ENCODE data around the gene RAB8A.

Gene RAB8A

DNA sequence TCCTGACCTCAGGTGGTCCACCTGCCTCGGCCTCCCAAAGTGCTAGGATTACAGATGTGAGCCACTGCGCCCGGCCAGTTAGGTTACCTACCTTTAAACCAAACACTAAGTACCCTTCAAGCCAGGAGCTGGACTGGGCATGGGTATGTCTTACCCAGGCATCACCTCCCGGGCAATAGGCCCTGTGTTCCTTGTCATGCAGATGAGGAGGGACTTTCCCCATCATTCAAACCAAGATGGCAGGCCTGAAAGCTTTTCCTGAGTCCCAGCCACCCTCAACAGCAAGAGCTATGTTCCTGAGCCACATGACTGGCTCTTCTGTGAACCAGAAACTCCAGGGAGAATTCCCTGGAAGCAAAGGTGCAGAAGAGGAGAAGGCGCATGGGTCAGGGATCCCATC is 9.5 kb downstream of the RAB8A start:
- no peaks in the 10 kb centered on the region for H3K27me3 ChIP-seq (ENCODE audit: insufficient read depth, poor library complexity, severe bottlenecking)
- ATAC-seq (ENCODE audit: low read depth) (no peak), DNase-seq (ENCODE audit: low spot score) (no peak)
- TF ChIP-seq, protein P1, sequence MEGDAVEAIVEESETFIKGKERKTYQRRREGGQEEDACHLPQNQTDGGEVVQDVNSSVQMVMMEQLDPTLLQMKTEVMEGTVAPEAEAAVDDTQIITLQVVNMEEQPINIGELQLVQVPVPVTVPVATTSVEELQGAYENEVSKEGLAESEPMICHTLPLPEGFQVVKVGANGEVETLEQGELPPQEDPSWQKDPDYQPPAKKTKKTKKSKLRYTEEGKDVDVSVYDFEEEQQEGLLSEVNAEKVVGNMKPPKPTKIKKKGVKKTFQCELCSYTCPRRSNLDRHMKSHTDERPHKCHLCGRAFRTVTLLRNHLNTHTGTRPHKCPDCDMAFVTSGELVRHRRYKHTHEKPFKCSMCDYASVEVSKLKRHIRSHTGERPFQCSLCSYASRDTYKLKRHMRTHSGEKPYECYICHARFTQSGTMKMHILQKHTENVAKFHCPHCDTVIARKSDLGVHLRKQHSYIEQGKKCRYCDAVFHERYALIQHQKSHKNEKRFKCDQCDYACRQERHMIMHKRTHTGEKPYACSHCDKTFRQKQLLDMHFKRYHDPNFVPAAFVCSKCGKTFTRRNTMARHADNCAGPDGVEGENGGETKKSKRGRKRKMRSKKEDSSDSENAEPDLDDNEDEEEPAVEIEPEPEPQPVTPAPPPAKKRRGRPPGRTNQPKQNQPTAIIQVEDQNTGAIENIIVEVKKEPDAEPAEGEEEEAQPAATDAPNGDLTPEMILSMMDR (IDR thresholded peaks at IDR 0.05; ENCODE audit: poor library complexity, severe bottlenecking), result no peak
- H3K27ac ChIP-seq (ENCODE audit: poor library complexity, severe bottlenecking), result no peak overlapping the region
- H3K4me3 ChIP-seq (ENCODE audit: severe bottlenecking), result no peak overlapping the region
- H3K4me1 ChIP-seq (ENCODE audit: insufficient read depth, poor library complexity, severe bottlenecking), result no peaks in the 10 kb centered on the region
- H3K9me3 ChIP-seq (ENCODE audit: severe bottlenecking), result no peaks in the 10 kb centered on the region
- H3K36me3 ChIP-seq (ENCODE audit: low read depth), result peaks cover 69% of the 10 kb centered on the region

DNA sequence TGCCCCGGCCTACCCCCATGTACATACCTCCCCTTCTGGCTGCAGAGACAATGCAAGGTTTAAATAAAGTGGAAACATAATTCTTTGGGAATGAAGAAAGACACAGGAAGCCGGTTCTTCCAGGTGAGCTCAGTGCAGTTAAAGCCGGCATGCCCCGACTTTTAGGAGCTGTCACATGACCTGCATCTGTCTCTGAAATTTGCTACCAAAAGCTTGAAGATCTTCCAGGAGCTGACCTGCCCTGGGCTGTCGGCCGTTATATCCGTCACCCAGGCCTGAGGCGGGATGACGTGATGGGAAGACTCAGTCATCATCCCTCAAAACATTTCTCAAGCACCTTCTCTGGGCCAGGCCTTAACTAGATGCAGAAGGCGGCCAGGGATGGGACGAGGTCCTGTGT is 10.3 kb downstream of the RAB8A start:
- DNase-seq (ENCODE audit: low spot score) (no peak), ATAC-seq (ENCODE audit: low read depth) (no peak)
- no peak overlapping the region for H3K27ac ChIP-seq (ENCODE audit: poor library complexity, severe bottlenecking)
- no peak overlapping the region for H3K4me3 ChIP-seq (ENCODE audit: severe bottlenecking)
- H3K27me3 ChIP-seq (ENCODE audit: insufficient read depth, poor library complexity, severe bottlenecking), result no peaks in the 10 kb centered on the region
- H3K4me1 ChIP-seq (ENCODE audit: insufficient read depth, poor library complexity, severe bottlenecking), result no peaks in the 10 kb centered on the region
- no peaks in the 10 kb centered on the region for H3K9me3 ChIP-seq (ENCODE audit: severe bottlenecking)
- TF ChIP-seq, protein P1 (IDR thresholded peaks at IDR 0.05; ENCODE audit: poor library complexity, severe bottlenecking), result no peak
- H3K36me3 ChIP-seq (ENCODE audit: low read depth), result peaks cover 72% of the 10 kb centered on the region

DNA sequence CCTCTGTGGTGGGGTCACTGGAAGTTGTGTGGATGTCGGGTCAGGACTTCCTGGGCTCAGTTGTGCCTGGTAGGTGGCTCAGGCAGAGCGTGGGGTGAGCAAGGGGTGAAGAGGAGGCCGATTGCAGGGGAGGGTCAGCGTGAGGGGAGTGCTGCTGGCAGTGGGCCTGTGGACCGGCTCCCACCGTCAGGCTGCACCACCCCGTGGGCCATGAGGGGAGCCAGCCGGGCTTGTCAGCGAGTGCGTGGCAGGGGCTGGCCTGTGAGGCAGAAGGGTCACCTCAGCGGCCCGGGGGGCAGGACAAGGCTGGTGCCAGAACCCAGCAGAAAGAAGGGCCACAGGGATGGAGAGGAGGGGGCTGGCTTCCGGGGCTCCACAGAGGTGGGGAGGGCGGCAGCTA is 13.3 kb downstream of the RAB8A start:
- ATAC-seq (ENCODE audit: low read depth) (no peak), DNase-seq (ENCODE audit: low spot score) (no peak)
- H3K4me1 ChIP-seq (ENCODE audit: insufficient read depth, poor library complexity, severe bottlenecking), result no peaks in the 10 kb centered on the region
- peaks cover 79% of the 10 kb centered on the region for H3K36me3 ChIP-seq (ENCODE audit: low read depth)
- H3K4me3 ChIP-seq (ENCODE audit: severe bottlenecking), result no peak overlapping the region
- TF ChIP-seq, protein P1 (IDR thresholded peaks at IDR 0.05; ENCODE audit: poor library complexity, severe bottlenecking), result no peak
- no peaks in the 10 kb centered on the region for H3K27me3 ChIP-seq (ENCODE audit: insufficient read depth, poor library complexity, severe bottlenecking)
- no peaks in the 10 kb centered on the region for H3K9me3 ChIP-seq (ENCODE audit: severe bottlenecking)
- H3K27ac ChIP-seq (ENCODE audit: poor library complexity, severe bottlenecking), result no peak overlapping the region

DNA sequence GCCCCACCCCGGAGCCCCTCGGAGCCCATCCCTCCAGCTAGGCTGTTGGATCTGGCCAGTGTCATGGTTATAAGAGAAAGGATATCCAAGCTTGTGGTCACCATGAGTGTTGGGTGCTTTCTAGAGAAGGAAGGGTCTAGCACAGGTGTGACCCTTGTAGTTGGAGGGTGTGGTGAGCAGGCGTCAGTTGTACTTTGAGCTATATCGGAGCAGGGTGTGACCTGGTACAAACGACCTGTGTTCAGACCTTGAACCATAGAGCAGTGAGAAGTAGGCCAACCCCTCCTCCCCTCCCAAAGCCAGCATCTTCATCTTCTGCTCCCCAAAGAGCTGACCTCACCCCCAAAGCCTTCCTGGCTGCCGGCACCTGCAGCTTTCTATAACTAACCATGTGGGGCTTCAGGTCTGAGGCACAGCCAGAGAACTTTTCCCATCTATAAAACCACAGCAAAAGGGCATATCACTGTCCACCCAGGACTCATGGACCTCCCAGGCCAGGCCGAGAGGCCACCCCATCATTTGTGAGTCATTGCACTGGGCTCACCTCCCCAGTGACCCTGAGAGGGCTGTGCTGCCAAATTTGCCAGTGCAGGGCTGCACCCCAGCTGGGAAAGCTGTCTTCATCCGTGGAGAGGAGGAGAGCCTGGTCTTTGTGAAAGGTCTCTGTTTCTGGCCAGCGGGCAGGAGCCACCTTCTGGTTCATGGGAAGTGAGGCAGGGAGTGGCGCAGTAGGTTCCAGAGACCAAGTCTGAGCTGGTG is 14.2 kb downstream of the RAB8A start:
- no peak for DNase-seq (ENCODE audit: low spot score)
- ATAC-seq (ENCODE audit: low read depth), result no peak

DNA sequence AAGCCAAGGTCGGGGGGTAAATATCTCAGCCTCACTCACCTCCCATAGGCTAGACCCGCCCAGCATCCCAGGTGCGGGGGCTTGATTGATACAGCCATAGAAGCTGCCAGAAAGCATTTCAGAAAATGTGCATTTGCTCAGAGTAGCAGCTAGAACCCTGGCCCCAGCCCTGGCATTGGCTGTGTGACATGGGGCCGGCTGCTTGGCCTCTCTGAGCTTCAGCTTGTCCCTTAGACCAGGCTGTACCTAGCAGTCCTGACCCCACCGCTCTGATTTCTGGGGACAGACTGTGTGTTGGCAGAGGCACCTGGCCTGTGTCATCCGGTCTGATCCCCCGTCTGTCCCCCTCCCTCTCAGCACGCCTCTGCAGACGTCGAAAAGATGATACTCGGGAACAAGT is 15.4 kb downstream of the RAB8A start:
- TF ChIP-seq, protein P1 (IDR thresholded peaks at IDR 0.05; ENCODE audit: poor library complexity, severe bottlenecking), result no peak
- no peak overlapping the region for H3K27ac ChIP-seq (ENCODE audit: poor library complexity, severe bottlenecking)
- DNase-seq (ENCODE audit: low spot score) (no peak), ATAC-seq (ENCODE audit: low read depth) (no peak)
- H3K9me3 ChIP-seq (ENCODE audit: severe bottlenecking), result no peaks in the 10 kb centered on the region
- no peak overlapping the region for H3K4me3 ChIP-seq (ENCODE audit: severe bottlenecking)
- no peaks in the 10 kb centered on the region for H3K4me1 ChIP-seq (ENCODE audit: insufficient read depth, poor library complexity, severe bottlenecking)
- H3K27me3 ChIP-seq (ENCODE audit: insufficient read depth, poor library complexity, severe bottlenecking), result no peaks in the 10 kb centered on the region
- H3K36me3 ChIP-seq (ENCODE audit: low read depth), result peaks cover 85% of the 10 kb centered on the region

More for the DNA sequence above, 14.2 kb downstream of the RAB8A start:
- no peaks in the 10 kb centered on the region for H3K27me3 ChIP-seq (ENCODE audit: insufficient read depth, poor library complexity, severe bottlenecking)
- H3K4me3 ChIP-seq (ENCODE audit: severe bottlenecking), result no peak overlapping the region
- H3K27ac ChIP-seq (ENCODE audit: poor library complexity, severe bottlenecking), result no peak overlapping the region
- no peaks in the 10 kb centered on the region for H3K4me1 ChIP-seq (ENCODE audit: insufficient read depth, poor library complexity, severe bottlenecking)
- TF ChIP-seq, protein P1 (IDR thresholded peaks at IDR 0.05; ENCODE audit: poor library complexity, severe bottlenecking), result no peak
- peaks cover 88% of the 10 kb centered on the region for H3K36me3 ChIP-seq (ENCODE audit: low read depth)
- no peaks in the 10 kb centered on the region for H3K9me3 ChIP-seq (ENCODE audit: severe bottlenecking)
